HG03571 (cell line): ENCODE measurements around the gene KIF26A.

Source experiments
- ATAC-seq: cut with Tn5 transposase; IDR thresholded peaks from one replicate; pipeline ENCODE4 v1.9.1; 2021; ENCODE audit not compliant: unreplicated experiment

KIF26A gene

GRCh38 chr14:104130974-104131651 is 7.3 kb upstream of the KIF26A start:
- no peak for ATAC-seq

- no peak for ATAC-seq
Measured at GRCh38 chr14:104131968-104132732, 6.2 kb upstream of the KIF26A start.

GRCh38 chr14:104132981-104133380 is 5.4 kb upstream of the KIF26A start:
- no peak for ATAC-seq

GRCh38 chr14:104133496-104133895 is 4.9 kb upstream of the KIF26A start:
- no peak for ATAC-seq

- no peak for ATAC-seq
Measured at GRCh38 chr14:104134061-104134965, 4.1 kb upstream of the KIF26A start.

GRCh38 chr14:104135121-104135903 is 3.1 kb upstream of the KIF26A start:
- ATAC-seq, result no peak

GRCh38 chr14:104135904-104136471 is 2.4 kb upstream of the KIF26A start:
- no peak for ATAC-seq

GRCh38 chr14:104136472-104137296 is 1.7 kb upstream of the KIF26A start:
- no peak for ATAC-seq

- no peak for ATAC-seq
Measured at GRCh38 chr14:104137297-104138097, 890 bp upstream of the KIF26A start.

- no peak for ATAC-seq
Measured at GRCh38 chr14:104138718-104139459, 502 bp downstream of the KIF26A start.

- ATAC-seq, result no peak
Measured at GRCh38 chr14:104139460-104140212, 1.2 kb downstream of the KIF26A start.

- ATAC-seq, result no peak
Measured at GRCh38 chr14:104140213-104140462, 1.8 kb downstream of the KIF26A start.

GRCh38 chr14:104140463-104141331 is 2.3 kb downstream of the KIF26A start:
- ATAC-seq, result no peak

- no peak for ATAC-seq
Measured at GRCh38 chr14:104141621-104142091, 3.3 kb downstream of the KIF26A start.

GRCh38 chr14:104142136-104142945 is 4.0 kb downstream of the KIF26A start:
- no peak for ATAC-seq
